Right lobe of liver (tissue), 6 donors: ENCODE measurements around the gene MTSS2. TPM values are rescaled to one million over a fixed set of nuclear protein-coding genes. Genes with fewer than 3 reads are reported as not detected.

ENCODE experiments used
- ATAC-seq, 4 donors: fragments of 200-7000 bp; cut with Tn5 transposase; one replicate each; pipeline ENCODE4 v1.9.1; 2020; ENCODE audit warnings: mild to moderate bottlenecking in 4 of 4, moderate library complexity in 4 of 4
- DNase-seq, 3 donors: peaks; one replicate each; pipeline ENCODE4 v3.0.0-alpha.2; 2020
- H3K27ac ChIP-seq, 3 donors: fragments of 200-600 bp; one replicate each; pipeline ENCODE4 v1.8.0; 2022
- H3K27me3 ChIP-seq, 2 donors: fragments of 200-600 bp; one replicate each; pipeline ENCODE4 v1.8.0; 2022
- H3K36me3 ChIP-seq, 4 donors: fragments of 200-600 bp; sonication (generic) in 1 of 4; one replicate each; pipeline versions ENCODE4 v1.5.1 to v1.8.0; 2017 to 2022; ENCODE audit warnings: control low read depth in 1 of 4
- H3K4me1 ChIP-seq, 4 donors: fragments of 200-600 bp; sonication (generic) in 1 of 4; one replicate each; pipeline versions ENCODE4 v1.5.1 to v1.8.0; 2017 to 2022; ENCODE audit warnings: control low read depth in 1 of 4
- H3K4me3 ChIP-seq, 3 donors: fragments of 200-600 bp; one replicate each; pipeline ENCODE4 v1.8.0; 2022
- H3K9me3 ChIP-seq, 4 donors: fragments of 200-600 bp; sonication (generic) in 1 of 4; one replicate each; pipeline versions ENCODE4 v1.5.1 to v1.8.0; 2017 to 2022; ENCODE audit warnings: control low read depth in 1 of 4
- CTCF ChIP-seq, 4 donors: fragments of 200-600 bp in 3 of 4; fragments of 450-650 bp in 1 of 4; IDR thresholded peaks; one replicate each; pipeline versions ENCODE4 v1.5.1 to v1.8.0; 2016 to 2022; ENCODE audit warnings: antibody characterized with exemption in 4 of 4, mild to moderate bottlenecking in 2 of 4
- POLR2A ChIP-seq: fragments of 450-650 bp; IDR thresholded peaks from one replicate; pipeline ENCODE4 v1.6.1; 2017; ENCODE audit warnings: antibody characterized with exemption, mild to moderate bottlenecking
- whole genome bisulfite sequencing: methylation state at CpG from one replicate; pipeline ENCODE4 v1.1.6; 2018; ENCODE audit warnings: low coverage, low lambda C conversion rate; ENCODE audit not compliant: insufficient coverage; ENCODE audit errors: missing lambda C conversion rate; 5-methylcytosine and 5-hydroxymethylcytosine counted together
- intact Hi-C, 2 donors: fragments of 100-400 bp; cut with DNase I; formaldehyde crosslinking; loops; one replicate each; pipeline versions ENCODE4 v1.11.2 to v1.14.1; 2022
- total RNA-seq, 6 experiments: library from RNA; depleted of rRNA in 2 of 6; stranded (reverse); fragments of >200 nt in 2 of 6; fragmentation: NEBNext Ultra II Directional in 3 of 6; extraction: Animal tissue kit (Norgen Biotek cat#: 25700) in 3 of 6; gene quantifications; one replicate each; pipeline versions ENCODE4 v1.1.0 to v1.2.4, GENCODE V29; 2016 to 2023
- donor health status: DM: no; HTN: yes; CAD: no.
- donor health status: DM: no; HTN: no; CAD: no.
- donor health status: DM: no; HTN: no; CAD: no.
- donor health status: DM: no; HTN: yes; CAD: no.
- donor health status: DM: no; HTN: yes; CAD: no.

MTSS2 gene
- total RNA-seq, 6 experiments from 2014 or later = 28.5 to 117 (median 80.2) TPM

GRCh38 chr16:70682239-70683145 is 3.4 kb downstream of the MTSS2 start:
- H3K9me3 ChIP-seq = no peaks in the 10 kb centered on the region
- intact Hi-C loops = loop anchor here (5.0 to 10.0 kb wide), 3 partner anchors 52 to 85 kb away; no protein-coding TSS in a partner anchor
- peak overlapping the region; percentile 77 to 88 (median 83) for H3K27ac ChIP-seq
- H3K36me3 ChIP-seq = peaks cover 0 to 27% (median 13%) of the 10 kb centered on the region in 4 donors
- WGBS = 17% methylated on average over 7 of the region's 14 CpGs
- peak overlapping the region in 2 of 3 donors; percentile 71 to 83 for H3K4me3 ChIP-seq
- TF ChIP-seq CTCF (IDR thresholded peaks at IDR 0.05) = peak; percentile 17 to 36 (median 24)
- peak; percentile 37 for TF ChIP-seq POLR2A
- peak; percentile 74 to 77 (median 76) for DNase-seq
- ATAC-seq = peak; percentile 41 to 55 (median 52)
- no peaks in the 10 kb centered on the region for H3K27me3 ChIP-seq
- H3K4me1 ChIP-seq = peaks cover 0 to 40% (median 13%) of the 10 kb centered on the region in 4 donors

GRCh38 chr16:70681382-70682238 is 4.2 kb downstream of the MTSS2 start:
- 0% methylated on average over 1 of the region's 13 CpGs for WGBS
- DNase-seq = peak in 2 of 3 donors; percentile 36 to 63
- Histone ChIP-seq H3K27ac (peak overlapping the region; percentile 77 to 88 (median 83)), H3K27me3 (no peaks in the 10 kb centered on the region), H3K9me3 (no peaks in the 10 kb centered on the region), H3K36me3 (peaks cover 0 to 36% (median 16%) of the 10 kb centered on the region in 4 donors), H3K4me3 (peak overlapping the region in 2 of 3 donors; percentile 0 to 23), H3K4me1 (peaks cover 0 to 40% (median 13%) of the 10 kb centered on the region in 4 donors)
- TF ChIP-seq CTCF (IDR thresholded peaks at IDR 0.05) (no peak), POLR2A (peak; percentile 52)
- ATAC-seq = peak; percentile 8 to 43 (median 28)
- intact Hi-C loops = loop anchor here (5.0 to 10.0 kb wide), 3 partner anchors 53 to 86 kb away; no protein-coding TSS in a partner anchor

GRCh38 chr16:70680495-70681381 is 5.1 kb downstream of the MTSS2 start:
- peak overlapping the region; percentile 77 to 88 (median 83) for H3K27ac ChIP-seq
- H3K4me3 ChIP-seq = no peak overlapping the region
- WGBS = 33% methylated on average over 2 of the region's 18 CpGs
- intact Hi-C loops = loop anchor here (5.0 to 10.0 kb wide), 3 partner anchors 54 to 87 kb away; no protein-coding TSS in a partner anchor
- H3K4me1 ChIP-seq = peaks cover 0 to 40% (median 13%) of the 10 kb centered on the region in 4 donors
- H3K27me3 ChIP-seq = no peaks in the 10 kb centered on the region
- ATAC-seq (no peak), DNase-seq (peak in 2 of 3 donors; percentile 26 to 48)
- TF ChIP-seq CTCF (IDR thresholded peaks at IDR 0.05) = no peak
- H3K9me3 ChIP-seq = no peaks in the 10 kb centered on the region
- H3K36me3 ChIP-seq = peaks cover 0 to 43% (median 21%) of the 10 kb centered on the region in 4 donors
